Stimulated activated naive CD4-positive, alpha-beta T cell treated with Interleukin-2 at 50 U/mL for 16 hours (primary cell): ENCODE data around the gene MB21D2.

Experiments used
- DNase-seq: peaks from one replicate; lab custom pipeline; 2025; lab: John Stamatoyannopoulos, UW

Gene MB21D2

DNA sequence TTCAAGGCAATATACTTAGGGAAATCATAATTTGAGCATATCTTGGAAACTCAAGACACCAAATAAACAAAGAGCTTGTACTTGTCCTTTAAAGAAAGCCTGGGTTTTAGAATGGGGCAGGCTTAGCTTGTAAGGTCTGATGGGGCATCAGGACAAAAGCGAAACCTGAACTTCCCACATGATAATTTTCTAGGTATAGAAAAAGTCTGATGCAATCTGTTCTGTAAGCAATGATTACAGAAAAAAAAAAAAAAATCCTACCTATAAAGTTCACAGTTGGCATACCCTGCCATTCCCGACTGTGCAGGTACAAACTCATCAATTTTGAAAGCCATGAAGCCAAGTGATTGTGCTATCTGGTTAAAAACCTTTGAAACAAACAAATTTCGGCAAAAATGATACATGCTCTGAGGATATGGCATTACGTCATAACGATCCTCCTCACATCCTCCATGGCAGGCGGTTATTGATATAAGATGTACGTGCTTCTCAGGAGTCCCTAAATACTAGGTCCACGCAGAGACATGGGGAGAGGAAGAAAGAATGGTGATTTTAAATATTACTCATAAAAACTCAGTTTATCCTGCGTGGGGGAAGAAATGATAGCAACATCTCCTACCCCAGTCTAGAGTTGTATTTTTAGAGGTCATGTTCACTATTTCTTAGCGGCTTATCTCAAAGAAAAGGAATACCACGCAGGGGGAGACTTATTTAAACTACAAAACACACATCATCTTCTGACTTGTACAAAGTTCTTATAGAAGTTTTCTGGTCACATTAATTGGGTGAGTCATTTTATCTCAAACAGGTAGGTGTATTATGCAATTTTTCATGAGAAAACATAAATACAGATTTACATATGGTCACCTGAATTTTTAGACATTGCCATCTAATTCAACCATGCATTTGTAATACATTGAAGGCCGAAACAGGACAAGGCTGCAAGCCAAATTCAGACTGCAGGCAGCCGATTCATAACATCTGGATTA is 27.0 kb downstream of the MB21D2 start:
- DNase-seq = no peak

GRCh38 chr3:192889679-192890078 is 28.0 kb downstream of the MB21D2 start:
- DNase-seq = no peak

DNA sequence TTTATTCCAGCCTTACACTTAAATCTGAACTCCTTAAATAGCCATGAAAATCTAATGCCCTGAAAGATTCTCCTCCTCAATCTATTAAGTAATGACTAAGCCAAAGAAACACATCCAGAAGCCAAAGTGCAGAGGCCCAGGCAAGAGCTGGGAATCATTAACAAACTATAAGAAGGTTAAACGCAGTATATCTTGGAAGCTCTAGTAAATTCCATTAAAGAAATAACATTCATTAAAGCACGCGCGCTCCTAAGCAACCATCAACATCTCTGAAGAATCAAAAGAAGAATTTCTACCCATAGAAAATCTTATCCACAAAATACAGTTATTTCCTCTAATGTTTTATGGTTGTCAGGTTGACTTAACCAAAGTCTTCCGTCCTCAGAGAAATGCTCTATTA is 29.5 kb downstream of the MB21D2 start:
- no peak for DNase-seq

DNA sequence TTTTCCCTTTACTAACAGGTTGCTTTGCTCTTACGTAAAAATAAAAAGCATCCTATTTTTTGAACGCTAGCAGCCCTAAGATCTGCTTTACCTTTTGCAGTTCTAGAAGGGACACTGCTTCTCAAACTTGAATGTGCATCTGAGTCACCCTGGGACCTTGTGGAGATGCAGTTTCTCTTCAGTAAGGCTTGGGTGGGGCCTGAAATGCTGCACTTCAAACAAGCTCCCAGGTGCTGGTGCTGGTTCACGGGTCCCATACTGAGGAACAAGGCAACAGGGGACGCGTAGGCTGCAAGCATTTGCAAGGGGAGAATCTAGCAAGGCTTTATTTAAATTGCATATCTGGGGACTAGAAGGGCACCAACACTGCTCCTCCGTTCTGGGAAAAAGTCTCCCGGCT is 30.0 kb downstream of the MB21D2 start:
- DNase-seq = no peak

DNA sequence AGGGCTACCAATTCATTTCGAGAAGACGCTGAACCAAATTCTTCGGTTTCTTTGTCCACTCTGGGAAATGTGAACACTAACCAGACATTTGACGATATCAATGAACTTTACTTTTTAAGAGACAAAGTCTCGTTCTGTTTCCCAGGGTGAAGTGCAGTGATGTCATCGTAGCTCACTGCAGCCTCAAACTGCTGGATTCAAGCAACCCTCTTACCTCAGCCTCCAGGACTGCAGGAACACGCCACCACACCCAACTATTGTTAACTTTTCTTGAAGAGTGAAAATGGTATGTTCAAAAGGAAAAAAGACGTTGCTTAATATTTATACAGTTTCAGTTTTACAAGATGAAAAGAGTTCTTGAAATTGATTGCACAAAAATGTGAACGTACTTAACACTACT is 30.6 kb downstream of the MB21D2 start:
- no peak for DNase-seq

- no peak for DNase-seq
These were observed 32.6 kb downstream of the MB21D2 start for GRCh38 chr3:192884777-192885773.

GRCh38 chr3:192883512-192883911 is 34.1 kb downstream of the MB21D2 start:
- no peak for DNase-seq

DNA sequence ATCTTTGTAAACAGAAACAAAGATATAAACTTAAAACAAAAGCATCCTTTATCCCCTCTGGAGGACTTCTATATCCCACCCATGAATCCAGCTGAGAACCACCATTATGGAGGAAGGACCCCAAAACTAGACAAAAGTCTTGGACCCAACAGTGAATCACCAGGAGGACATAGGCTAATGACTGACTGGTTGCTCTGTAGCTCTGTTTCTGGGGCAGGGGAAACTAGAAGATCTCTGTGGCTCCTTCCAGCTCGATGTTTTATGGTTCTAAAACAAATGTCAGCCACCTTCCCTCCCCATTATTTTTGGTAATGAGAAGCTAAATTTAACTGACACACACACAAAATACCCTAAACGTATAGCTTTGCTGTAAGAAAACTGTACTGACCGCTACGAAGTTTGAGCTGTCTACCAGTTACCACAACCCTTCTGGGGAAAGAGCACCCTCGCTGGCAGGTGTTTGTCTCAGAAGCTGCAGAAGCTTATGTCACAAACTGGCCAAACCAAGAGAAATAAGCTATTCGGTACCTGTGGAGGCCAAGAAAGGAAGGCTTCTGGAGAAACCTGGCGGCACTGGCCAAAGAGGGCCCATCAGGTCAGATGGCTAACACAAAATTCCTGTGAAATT is 36.4 kb downstream of the MB21D2 start:
- no peak for DNase-seq

GRCh38 chr3:192880313-192880712 is 37.3 kb downstream of the MB21D2 start:
- DNase-seq = no peak

DNA sequence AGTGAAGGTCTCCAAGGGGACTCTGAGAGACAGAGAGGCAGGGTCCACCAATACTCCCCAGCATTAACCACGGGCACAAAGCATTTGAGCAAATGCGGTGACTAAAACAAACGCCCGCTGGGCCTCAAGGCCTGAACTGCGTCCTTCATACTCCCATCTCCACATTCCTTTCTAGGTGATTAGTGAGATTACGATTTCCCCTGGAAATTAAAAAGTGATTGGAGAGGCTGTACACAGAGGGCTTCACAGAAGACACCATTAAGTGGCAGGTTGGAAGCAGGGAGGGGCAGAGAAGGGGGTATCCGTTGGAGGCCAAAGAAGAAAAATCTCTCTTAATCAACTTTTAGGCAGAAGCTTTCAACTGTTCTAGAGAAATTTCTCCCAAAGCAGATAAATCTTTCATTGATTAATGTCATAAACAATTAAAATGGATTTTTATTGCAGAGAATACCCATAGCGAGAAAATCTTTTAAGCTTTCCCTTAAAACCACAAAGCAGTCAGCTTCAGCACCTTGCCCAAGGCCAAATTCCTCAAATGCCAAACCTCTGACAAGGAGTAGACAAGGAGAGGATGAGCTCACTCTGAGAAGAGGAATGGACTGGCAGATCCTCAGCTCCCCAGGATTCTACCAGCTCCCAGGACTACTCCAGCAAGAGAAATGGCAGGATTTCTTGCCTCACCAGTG is 38.2 kb downstream of the MB21D2 start:
- DNase-seq = no peak

- DNase-seq = no peak
These were observed 41.6 kb downstream of the MB21D2 start for GRCh38 chr3:192875971-192876565.

- no peak for DNase-seq
These were observed 46.8 kb downstream of the MB21D2 start for GRCh38 chr3:192870822-192871221.

DNA sequence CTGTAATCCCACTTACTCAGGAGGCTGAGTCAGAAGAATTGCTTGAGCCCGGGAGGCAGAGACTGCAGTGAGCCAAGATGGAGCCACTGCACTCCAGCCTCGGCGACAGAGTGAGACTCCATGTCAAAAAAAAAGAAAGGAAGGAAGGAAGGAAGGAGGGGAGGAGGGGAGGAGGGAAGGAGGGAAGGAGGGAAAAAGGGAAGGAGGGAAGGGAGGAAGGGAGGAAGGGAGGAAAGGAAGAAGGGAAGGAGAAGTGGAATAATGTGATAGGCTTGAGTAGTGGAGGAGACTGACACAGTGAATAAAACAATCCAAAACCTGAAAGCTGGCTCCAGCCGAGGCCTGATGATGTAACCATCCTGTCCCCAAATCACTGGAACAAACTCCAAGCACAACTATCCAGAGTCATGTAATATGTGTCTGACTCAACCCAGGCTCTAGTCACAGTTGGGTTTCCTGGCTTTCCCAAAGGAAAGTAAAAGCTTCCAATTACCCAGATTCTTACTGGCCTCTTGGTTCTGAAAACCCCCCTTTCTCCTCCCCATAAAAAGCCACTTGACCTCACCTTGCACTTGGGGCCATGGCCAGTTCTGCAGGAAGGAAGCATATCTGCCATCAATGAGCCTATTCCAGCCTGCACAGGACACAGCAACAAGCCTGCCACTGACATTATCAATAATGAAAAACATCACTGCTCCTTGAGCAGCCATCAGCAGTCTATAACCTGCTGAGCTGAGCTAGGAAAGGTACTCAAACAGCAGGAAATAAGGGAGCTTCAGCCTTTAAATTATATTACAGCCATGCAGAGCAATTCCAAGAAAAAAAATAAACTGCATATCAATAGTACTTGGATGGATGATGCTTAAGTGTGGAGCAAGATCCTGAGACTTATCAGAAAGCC is 48.3 kb downstream of the MB21D2 start:
- DNase-seq = no peak

DNA sequence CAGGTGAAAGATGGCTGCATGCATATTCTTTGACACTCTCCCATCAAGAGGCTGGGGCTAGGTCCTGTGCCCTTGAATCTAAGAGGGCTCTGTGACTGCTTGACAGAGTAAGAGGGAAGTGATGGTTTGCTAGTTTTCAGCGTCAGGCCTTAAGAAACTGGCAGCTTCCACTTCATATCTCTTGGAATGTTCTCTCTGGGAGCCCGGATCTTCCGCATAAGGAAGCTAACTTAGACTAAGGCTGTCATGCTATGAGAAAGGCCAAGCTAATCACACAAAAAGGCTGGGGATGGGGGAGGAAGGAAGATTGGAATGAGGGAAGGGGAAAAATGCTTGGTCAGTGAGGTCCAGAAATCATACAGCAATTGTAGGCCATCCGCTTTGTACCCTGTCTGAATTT is 50.0 kb downstream of the MB21D2 start:
- no peak for DNase-seq

DNA sequence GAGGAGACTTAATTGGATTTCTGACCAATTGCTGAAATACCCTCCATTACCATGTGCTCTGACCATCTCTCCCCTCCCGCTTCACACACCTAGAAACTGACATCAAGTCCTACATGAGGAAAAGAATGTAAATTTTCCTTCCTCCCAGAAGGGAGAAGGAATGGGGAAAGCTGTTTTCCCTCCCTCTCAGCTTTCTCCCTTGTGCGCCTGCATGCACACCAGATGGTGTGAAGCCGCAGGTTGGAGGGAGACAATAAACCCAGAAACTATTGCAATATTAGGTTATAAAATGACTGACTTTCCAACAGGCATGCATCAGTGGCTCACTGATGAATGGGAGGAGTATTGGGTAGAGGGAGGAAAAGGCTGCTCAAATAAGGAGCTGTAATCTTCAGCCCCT is 50.9 kb downstream of the MB21D2 start:
- no peak for DNase-seq

- no peak for DNase-seq
These were observed 52.7 kb downstream of the MB21D2 start for GRCh38 chr3:192864941-192865340.

DNA sequence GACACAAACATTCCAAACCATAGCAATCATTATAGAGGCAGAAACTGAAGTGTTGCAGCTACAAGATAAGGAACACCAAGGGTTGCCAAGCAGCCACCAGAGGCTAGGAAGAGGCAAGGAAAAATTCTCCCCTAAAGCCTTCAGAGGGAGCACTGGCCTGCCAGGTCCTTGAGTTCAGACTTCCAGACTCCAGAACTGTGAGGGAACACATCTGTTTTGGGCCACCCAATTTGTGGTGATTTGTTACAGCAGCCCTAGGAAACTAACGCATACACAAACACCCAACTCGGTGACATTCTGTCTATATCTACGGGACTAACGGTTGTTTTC is 54.6 kb downstream of the MB21D2 start:
- DNase-seq = no peak

DNA sequence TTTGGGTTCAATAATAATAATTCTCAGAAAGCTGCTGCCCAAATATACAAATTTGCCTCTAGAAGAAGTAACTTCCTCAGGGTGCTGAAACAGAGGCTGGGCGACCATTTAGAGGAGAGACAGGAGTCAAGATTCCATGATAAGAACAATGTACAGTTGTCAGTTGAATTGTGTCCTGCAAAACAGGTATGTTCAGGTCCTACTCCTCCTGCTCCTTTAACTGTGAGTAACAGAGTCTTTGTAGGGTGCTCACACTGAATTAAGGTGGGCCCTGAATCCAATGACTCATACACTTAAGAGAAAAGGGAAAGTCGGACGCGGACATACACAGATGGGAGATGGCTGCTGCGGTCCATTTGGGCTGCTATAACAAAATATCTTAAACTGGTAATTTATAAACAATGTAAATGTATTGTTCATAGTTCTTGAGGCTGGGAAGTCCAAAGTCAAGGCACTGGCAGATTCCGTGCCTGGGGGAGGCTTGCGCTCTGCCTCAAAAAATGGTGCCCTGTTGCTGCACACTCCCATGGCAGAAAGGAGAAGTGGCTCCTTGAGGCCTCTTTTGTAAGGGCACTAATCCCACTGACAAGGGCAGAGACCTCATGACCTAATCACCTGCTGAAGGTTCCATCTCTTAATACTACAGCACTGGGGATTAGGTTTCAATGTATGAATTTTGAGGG is 55.1 kb downstream of the MB21D2 start:
- no peak for DNase-seq

DNA sequence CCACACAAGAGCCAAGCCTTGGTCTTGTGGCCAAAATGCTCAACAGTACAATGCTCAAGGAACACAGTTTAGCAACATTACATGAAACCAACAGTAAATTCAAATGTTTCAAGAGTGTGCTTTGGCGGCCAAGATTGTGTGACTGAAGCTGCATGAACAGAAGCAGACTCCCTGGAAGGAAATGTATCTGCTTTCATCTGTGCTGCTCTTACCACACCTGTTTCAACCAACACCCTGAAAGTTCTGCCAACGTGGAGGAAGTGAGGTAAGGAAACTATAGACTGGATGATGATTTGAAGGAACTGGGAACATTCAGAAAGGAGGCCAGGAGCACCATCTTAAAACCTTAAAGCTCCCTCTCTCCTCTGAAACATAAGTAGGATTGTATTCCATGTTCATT is 55.7 kb downstream of the MB21D2 start:
- DNase-seq = no peak

DNA sequence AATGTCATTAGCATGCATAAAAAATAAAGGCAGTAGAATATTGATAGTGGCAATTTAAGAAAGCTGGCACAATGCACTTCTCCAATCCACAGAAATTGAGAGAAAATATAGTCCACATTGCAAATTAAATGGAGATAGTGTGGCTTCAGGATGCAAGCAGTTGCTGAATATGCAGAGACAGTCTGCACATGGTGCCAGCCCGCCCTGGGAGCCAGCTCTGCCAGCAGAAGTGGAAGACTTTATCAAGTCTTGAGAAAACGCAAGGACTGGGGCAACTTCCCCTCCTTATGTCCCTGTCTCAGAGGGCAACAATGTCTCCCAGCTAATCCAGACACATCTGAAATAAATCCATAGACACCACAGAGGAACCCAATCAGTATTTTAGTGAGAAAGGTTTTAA is 57.2 kb downstream of the MB21D2 start:
- no peak for DNase-seq
